Ectodermal cell (in vitro differentiated cells): Measurements from ENCODE around the gene RHEB.

ENCODE experiments used
- H3K27ac ChIP-seq: 2 replicates; pipeline ENCODE4 v1.7.0; 2013; ENCODE audit warnings: mild to moderate bottlenecking, low read depth, low read length; ENCODE audit not compliant: insufficient read depth, poor library complexity, severe bottlenecking
- H3K27me3 ChIP-seq: 2 replicates; pipeline ENCODE4 v1.7.0; 2013; ENCODE audit warnings: mild to moderate bottlenecking, low read length; ENCODE audit not compliant: insufficient read depth, control insufficient read depth, poor library complexity, severe bottlenecking
- H3K36me3 ChIP-seq: one replicate; pipeline ENCODE4 v1.7.0; 2013; ENCODE audit warnings: low read length; ENCODE audit not compliant: control insufficient read depth, insufficient read depth
- H3K4me1 ChIP-seq: one replicate; pipeline ENCODE4 v1.7.0; 2013; ENCODE audit warnings: low read length; ENCODE audit not compliant: control insufficient read depth, insufficient read depth
- H3K4me3 ChIP-seq: 2 replicates; pipeline ENCODE4 v1.7.0; 2013; ENCODE audit warnings: low read depth, low read length, control low read depth; ENCODE audit not compliant: insufficient read depth
- H3K9me3 ChIP-seq: 2 replicates; pipeline ENCODE4 v1.7.0; 2013; ENCODE audit warnings: mild to moderate bottlenecking, low read length, moderate library complexity; ENCODE audit not compliant: control insufficient read depth
- WGBS, 2 experiments: methylation state at CpG; one replicate each; pipeline ENCODE4 v1.1.7; 2013; ENCODE audit warnings: missing lambda C conversion rate in 2 of 2; 5-methylcytosine and 5-hydroxymethylcytosine counted together

Gene RHEB

DNA sequence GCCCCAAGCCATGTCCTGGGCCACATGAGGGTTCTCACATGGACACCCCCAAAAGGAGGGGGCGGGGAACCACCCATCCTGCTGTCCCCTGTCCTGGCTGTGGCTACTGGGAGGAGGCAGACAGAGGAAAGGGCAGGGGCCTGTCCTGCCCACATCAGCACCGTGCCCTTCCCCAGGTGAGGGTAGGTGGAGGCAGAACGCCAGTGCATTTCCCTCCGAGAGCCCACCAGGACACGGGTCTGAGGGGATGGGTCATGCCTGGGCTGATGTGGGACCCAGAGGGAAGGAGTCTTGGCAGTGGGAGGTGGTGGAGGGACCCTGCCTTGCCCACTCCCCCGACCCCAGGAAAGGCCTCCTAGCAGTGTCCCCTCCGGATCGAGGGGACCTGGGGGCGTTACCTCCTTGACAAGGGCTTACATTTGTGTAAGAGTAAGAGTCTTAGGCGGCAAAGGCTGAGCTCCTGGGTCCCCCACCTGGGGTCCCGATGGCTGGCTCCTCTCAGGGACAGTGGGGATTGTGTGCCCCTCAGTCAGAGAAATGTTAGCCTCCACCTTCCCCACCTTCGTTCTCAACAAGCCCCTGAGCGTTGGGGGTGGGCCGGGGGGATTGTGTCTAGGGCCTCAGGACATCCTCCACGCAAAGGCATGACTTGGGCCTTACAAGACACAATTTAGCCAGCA, 85.8 kb downstream of the RHEB start:
- H3K9me3 ChIP-seq = no peaks in the 10 kb centered on the region
- H3K36me3 ChIP-seq = no peaks in the 10 kb centered on the region
- H3K4me3 ChIP-seq = no peak overlapping the region
- no peak overlapping the region for H3K27ac ChIP-seq
- WGBS, 2 experiments = 88 to 94% methylated on average over 15 of the region's 15 CpGs
- peaks cover 10% of the 10 kb centered on the region for H3K27me3 ChIP-seq
- peaks cover 12% of the 10 kb centered on the region for H3K4me1 ChIP-seq

DNA sequence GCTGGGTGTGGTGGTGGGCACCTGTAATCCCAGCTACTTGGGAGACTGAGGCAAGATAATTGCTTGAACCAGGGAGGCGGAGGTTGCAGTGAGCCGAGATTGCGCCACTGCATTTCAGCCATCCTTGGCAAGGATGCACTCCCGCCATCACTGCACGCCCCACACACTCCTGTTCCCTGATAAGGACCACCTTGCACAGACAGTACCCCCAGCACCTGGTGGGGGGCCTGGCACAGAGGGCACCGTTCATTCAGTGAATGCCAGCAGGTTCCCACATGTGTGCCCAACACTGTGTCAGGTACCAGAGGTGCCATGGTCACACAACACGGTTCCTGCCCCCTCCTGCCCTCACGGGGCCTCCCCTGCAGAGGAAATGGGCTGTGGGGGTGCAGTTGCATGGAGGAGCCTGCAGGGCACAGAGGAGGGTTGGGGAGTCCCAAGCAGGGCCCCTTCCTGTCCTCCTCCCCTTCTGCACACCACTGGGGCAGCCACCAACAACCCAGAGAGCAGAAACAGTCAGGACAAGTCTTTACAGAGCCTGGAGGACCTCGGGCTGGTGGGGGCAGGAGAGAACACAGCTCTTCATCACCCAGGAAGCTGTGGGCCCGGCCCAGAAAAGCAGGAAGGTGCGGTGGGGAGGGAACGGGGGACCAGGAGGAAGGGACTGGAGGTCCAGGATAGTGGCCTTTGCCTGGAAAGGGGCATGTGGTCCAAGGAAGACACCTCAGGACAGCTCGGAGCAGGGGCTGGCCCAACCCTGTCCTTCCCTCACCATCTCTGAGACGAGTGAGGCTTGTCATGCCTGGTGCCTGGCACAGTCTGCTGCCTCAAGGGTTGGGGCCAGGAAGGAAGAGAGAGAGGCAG, 86.8 kb downstream of the RHEB start:
- no peaks in the 10 kb centered on the region for H3K9me3 ChIP-seq
- H3K27me3 ChIP-seq = no peaks in the 10 kb centered on the region
- H3K36me3 ChIP-seq = no peaks in the 10 kb centered on the region
- H3K4me3 ChIP-seq = no peak overlapping the region
- no peak overlapping the region for H3K27ac ChIP-seq
- peaks cover 20% of the 10 kb centered on the region for H3K4me1 ChIP-seq
- 88 to 89% methylated on average over 14 of the region's 14 CpGs for WGBS, 2 experiments

DNA sequence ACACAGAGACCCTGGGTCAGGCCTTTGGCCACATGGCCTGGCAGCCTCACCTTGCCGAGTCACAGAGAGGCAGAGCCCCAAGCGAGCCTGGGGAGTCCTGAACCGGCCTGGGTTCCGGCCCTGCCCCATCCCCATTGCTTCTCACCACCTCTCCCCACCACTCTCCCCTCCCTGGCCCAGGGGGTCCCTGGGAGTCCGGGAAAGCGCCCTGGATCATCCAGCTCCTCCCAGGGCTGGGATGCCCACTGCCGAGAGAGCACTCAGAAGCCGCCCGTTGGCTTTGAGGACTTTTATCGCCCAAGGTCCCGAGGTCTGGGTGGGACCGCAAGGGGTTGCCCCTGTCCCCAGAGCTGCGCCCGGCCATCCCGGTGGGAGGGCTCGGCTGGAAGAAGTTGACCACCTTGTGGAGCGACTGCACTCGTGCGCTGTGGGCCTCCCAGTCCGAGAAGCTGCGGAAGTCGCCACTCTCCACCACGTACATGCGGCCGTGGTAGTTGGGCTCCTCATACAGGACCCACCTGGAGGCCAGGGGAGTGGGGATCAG, 87.9 kb downstream of the RHEB start:
- Histone ChIP-seq H3K4me3 (no peak overlapping the region), H3K36me3 (no peaks in the 10 kb centered on the region), H3K27ac (no peak overlapping the region), H3K9me3 (no peaks in the 10 kb centered on the region), H3K27me3 (no peaks in the 10 kb centered on the region), H3K4me1 (peaks cover 24% of the 10 kb centered on the region)
- WGBS, 2 experiments = 94 to 95% methylated on average over 25 of the region's 25 CpGs

DNA sequence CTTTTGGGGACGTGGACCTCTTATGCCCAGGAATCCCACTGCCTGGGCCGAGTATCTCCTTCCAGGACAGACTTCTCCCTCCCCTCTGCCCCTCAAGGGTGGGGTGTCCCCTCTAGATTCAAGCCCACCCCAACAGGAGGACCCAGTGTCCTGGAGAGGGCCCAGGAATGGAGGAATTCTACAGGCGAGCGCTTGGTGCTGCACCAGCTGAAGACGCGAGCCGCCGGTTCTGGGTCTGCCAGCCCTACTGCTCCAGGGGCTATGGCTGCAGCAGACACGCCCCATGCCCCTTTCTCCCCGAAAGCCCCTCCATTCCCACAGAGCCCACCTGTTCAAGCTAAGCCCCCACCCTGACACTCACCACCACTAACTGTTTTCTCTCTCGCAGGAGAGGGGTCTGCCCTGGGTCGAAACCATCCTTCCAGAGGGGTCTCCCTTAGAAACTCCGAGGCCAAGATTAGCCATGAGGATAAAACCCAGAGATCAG, 88.4 kb downstream of the RHEB start:
- no peak overlapping the region for H3K27ac ChIP-seq
- H3K9me3 ChIP-seq = no peaks in the 10 kb centered on the region
- H3K36me3 ChIP-seq = no peaks in the 10 kb centered on the region
- H3K4me3 ChIP-seq = no peak overlapping the region
- H3K27me3 ChIP-seq = no peaks in the 10 kb centered on the region
- 92% methylated on average over 13 of the region's 13 CpGs for WGBS, 2 experiments
- peaks cover 24% of the 10 kb centered on the region for H3K4me1 ChIP-seq

DNA sequence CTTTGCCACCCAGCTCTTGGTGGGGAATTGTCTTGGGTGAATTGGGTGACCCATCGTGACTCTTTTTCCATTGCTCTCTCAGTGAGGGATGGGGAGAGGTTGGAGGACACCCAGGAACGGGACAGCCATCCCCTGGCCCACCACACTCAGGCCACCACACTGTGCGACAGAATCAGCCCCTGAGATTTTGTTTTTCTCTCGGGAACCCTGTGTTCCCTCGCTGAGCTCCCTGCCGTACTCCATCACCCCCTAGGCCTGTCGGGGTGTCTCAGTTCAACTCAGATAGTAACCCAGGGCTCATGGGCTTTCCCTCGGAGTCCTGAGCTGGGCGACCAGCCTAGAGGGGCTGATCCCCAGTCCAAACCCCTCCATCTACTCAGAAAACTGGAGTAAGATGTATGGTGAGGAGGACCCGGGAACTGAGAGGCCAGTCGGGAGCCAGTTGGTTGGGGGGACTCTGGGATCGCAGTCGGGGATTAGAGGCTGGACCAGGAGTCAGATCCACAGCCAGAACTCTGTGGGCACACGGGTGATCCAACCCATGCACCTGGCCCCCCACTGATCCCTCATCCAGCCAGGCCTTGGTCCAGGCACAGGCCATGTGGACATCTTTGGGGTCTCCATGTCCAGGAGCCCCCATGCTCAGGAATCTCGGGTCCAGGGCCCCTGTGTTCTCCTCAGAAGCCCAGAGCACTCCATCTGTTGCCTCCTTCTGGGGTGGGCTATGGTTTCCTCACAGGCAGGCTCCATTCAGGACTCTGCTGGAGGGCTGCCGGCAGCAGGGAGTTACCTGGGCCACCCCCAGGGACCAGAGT, 89.1 kb downstream of the RHEB start:
- Histone ChIP-seq H3K4me3 (no peak overlapping the region), H3K36me3 (no peaks in the 10 kb centered on the region), H3K27ac (no peak overlapping the region), H3K9me3 (no peaks in the 10 kb centered on the region), H3K27me3 (no peaks in the 10 kb centered on the region), H3K4me1 (peaks cover 24% of the 10 kb centered on the region)
- WGBS, 2 experiments = 94% methylated on average over 15 to 16 of the region's 16 CpGs

DNA sequence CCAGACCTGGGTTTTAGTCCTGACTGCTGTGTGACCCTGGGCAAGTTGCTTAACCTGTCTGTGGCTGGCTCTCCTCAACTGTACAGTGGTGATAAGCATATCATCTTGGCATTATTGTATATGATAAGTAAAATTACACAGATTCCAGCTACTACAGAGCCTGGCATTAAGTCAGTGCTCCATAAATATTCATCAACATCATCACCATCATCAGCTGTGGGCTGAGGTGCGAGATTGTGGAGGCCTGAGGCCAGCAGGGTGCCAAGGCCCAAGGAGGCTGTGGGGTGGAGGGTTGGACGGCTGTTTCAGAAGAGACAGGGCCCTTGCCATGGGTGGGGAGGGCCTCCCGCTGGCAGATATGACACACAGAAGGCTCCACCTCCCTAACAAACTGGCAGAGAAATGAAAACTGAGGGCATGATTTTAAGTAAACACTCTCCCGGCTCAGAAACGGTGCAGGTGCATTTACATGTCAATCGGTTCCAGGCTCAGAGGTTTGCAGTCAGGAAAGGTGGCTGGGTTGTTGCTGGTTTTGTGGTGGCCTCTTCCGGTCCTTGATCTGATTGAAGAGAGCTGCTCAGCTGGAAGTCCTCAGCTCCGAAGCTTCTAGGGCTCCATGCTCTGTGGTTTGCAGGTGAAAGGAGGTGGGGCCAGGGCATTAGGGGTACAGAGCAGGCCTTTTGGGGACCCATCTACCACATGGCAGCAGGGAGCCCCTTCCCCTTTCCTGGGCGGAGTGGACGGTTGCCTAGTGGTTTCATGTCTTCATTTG, 89.9 kb downstream of the RHEB start:
- H3K9me3 ChIP-seq = no peaks in the 10 kb centered on the region
- peaks cover 24% of the 10 kb centered on the region for H3K4me1 ChIP-seq
- 61 to 63% methylated on average over 10 of the region's 10 CpGs for WGBS, 2 experiments
- H3K36me3 ChIP-seq = no peaks in the 10 kb centered on the region
- H3K4me3 ChIP-seq = no peak overlapping the region
- H3K27ac ChIP-seq = no peak overlapping the region
- H3K27me3 ChIP-seq = no peaks in the 10 kb centered on the region

DNA sequence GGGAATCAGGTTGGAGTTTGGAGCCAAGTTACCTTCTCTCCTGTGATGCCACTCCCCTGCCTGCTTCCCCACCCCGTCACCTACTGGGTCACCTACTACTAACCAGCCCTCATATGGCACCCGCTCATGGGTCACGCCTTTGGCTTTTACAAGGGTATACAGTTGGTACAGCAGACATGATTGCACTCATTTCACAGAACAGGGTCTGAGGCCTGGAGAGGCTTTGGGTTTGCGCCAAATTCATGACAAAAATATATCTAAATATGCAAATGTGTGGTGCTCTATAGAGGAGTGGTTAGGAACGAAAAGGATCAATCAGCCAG, 90.5 kb downstream of the RHEB start:
- Histone ChIP-seq H3K36me3 (no peaks in the 10 kb centered on the region), H3K9me3 (no peaks in the 10 kb centered on the region), H3K4me1 (peaks cover 24% of the 10 kb centered on the region), H3K27me3 (no peaks in the 10 kb centered on the region), H3K4me3 (no peak overlapping the region), H3K27ac (peak overlapping the region; percentile 87)
- 89 to 90% methylated on average over 4 to 5 of the region's 5 CpGs for WGBS, 2 experiments

DNA sequence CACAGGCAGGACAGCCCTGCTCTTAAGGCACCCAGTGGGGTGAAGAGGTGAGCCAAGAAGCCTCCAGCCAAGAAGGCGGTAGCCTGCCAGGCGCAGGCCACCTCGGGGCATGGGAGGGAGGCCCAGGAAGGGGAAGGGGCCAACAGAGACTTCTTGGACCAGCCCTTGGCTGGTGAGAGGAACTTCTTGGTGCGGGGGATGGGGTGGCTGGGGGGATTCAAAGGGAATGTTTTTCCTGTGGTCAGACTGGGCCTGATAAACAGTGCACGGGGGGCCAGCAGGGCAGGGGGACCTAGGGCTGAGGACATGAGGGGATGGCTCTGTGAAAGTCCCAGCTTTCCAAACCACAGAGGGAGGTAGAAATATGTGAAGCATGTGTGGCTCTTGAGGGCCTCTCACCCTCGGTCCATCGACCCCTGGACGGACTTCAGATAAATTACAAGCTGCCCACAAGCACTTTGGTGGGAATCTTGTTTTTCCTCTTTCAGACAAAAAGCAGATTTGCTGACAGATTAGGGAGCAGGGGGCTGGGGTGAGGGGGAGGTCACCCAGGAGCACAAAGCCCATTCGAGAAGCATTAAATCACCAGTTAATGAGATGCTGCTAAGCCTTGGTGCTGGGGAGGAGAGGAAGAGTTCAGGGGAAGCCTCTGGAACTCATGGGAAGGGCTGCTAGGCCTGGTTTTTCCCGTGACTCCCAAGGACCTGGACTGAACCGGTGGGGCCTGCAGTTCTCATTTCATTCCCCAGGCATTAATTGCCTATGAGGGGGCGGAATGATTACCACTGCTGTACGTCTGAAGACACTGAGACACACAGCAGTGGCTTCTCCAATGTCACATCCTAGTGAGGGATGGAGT, 91.1 kb downstream of the RHEB start:
- Histone ChIP-seq H3K4me3 (no peak overlapping the region), H3K4me1 (peaks cover 24% of the 10 kb centered on the region), H3K27ac (peak overlapping the region; percentile 87), H3K9me3 (no peaks in the 10 kb centered on the region), H3K36me3 (no peaks in the 10 kb centered on the region), H3K27me3 (no peaks in the 10 kb centered on the region)
- WGBS, 2 experiments = 34 to 43% methylated on average over 13 of the region's 13 CpGs
